Measurements from ENCODE around the gene CCSER2. TPM values are rescaled to one million over a fixed set of nuclear protein-coding genes. Genes with fewer than 3 reads are reported as not detected.
"Not testable (repeated sequence)": the region's sequence is repeated elsewhere in the genome, so short reads cannot be mapped to it uniquely, and the experiment has no call there.

Gene CCSER2
- total RNA-seq, 4 donors from 2014 or later: 33.7 to 63.9 (median 47.5) TPM

DNA sequence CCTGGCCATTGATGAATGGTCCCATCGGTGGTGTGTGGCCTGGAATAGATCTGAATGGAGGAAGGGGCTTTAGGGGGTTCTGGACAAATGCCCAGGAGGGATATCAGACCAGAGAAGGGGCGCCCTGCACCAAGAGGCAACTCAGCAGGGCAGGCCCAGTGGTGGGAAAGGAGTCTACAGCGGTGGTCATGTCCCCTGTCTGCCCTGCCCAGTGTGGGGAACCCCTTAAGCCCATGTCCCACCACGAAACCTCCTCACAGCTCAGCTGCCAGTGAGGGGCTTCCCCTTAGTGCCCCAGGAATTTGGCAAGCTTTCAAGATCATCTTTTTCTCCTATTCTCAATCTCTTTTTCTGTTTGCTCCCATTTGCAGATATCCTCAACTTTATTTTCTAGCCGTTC, 14.1 kb upstream of the CCSER2 start:
- TF ChIP-seq, protein P1, sequence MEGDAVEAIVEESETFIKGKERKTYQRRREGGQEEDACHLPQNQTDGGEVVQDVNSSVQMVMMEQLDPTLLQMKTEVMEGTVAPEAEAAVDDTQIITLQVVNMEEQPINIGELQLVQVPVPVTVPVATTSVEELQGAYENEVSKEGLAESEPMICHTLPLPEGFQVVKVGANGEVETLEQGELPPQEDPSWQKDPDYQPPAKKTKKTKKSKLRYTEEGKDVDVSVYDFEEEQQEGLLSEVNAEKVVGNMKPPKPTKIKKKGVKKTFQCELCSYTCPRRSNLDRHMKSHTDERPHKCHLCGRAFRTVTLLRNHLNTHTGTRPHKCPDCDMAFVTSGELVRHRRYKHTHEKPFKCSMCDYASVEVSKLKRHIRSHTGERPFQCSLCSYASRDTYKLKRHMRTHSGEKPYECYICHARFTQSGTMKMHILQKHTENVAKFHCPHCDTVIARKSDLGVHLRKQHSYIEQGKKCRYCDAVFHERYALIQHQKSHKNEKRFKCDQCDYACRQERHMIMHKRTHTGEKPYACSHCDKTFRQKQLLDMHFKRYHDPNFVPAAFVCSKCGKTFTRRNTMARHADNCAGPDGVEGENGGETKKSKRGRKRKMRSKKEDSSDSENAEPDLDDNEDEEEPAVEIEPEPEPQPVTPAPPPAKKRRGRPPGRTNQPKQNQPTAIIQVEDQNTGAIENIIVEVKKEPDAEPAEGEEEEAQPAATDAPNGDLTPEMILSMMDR (IDR thresholded peaks at IDR 0.05): no peak
- no peak for TF ChIP-seq POLR2A (IDR thresholded peaks at IDR 0.05)
- H3K9me3 ChIP-seq: no peaks in the 10 kb centered on the region
- no peak for DNase-seq
- H3K4me1 ChIP-seq: peaks cover 0 to 3% (median under 1%) of the 10 kb centered on the region in 4 donors
- H3K27me3 ChIP-seq: no peaks in the 10 kb centered on the region
- no peak overlapping the region for H3K27ac ChIP-seq
- no peaks in the 10 kb centered on the region for H3K36me3 ChIP-seq
- H3K4me3 ChIP-seq: no peak overlapping the region

DNA sequence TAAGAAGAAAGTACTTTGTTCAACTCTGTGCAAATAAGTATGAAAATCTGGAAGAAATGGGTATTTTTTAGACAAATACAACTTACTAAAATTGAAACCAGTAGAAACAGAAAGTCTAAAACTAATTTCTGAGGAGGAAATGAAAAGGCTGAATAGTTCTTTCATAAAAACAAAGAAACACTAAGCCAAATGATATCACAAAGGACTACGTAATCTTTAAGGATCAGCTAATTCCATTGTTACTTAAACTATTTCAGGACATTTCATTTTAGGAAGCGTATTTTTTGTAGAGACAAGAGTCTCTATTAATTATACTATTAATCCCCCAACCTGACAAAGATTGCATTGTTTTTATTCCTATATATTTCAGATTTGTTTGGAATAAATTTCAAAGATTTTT, 11.2 kb upstream of the CCSER2 start:
- no peak for DNase-seq
- TF ChIP-seq POLR2A (IDR thresholded peaks at IDR 0.05): no peak
- TF ChIP-seq, protein P1 (IDR thresholded peaks at IDR 0.05): no peak
- Histone ChIP-seq H3K36me3 (no peaks in the 10 kb centered on the region), H3K27ac (no peak overlapping the region), H3K27me3 (no peaks in the 10 kb centered on the region), H3K9me3 (no peaks in the 10 kb centered on the region), H3K4me1 (peaks cover 0 to 3% (median 0%) of the 10 kb centered on the region in 4 donors), H3K4me3 (no peak overlapping the region)

DNA sequence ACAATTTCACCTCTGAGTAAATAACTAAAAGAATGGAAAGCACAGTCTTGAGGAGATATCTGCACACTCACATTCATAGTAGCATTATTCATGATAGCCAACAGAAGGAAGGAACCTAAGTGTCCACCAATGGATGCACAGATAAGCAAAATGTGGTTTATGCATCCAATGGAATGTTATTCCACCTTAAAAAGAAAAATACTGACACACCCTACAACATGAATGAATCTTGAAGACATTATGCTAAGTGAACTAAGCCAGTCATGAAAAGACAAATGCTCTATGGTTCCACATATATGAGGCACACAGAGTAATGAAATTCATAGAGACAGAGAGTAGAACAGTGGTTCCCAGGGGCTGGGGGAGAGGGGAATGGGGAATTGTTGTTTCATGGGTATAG, 6.5 kb upstream of the CCSER2 start:
- Histone ChIP-seq H3K27ac (no peak overlapping the region), H3K9me3 (no peaks in the 10 kb centered on the region), H3K27me3 (no peaks in the 10 kb centered on the region), H3K4me3 (no peak overlapping the region), H3K4me1 (peaks cover 0 to 3% (median 0%) of the 10 kb centered on the region in 4 donors), H3K36me3 (no peaks in the 10 kb centered on the region)
- DNase-seq: no peak
- TF ChIP-seq, protein P1 (IDR thresholded peaks at IDR 0.05): no peak
- TF ChIP-seq POLR2A (IDR thresholded peaks at IDR 0.05): no peak

DNA sequence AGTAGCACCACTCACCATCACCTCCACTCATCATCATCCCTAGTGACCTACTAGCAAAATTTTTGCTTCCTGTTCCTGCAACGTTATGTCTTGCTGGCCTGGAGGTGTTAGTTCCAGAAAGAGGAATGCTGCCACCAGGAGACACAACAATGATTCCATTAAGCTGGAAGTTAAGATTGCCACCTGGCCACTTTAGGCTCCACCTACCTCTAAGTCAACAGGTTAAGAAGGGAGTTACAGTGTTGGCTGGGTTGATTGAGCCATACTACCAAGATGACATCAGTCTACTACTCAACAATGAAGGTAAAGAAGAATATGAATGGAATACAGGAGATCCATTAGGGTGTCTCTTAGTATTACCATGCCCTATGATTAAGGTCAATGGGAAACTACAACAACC, 4.8 kb upstream of the CCSER2 start:
- H3K4me3 ChIP-seq, H3K27me3 ChIP-seq, H3K4me1 ChIP-seq, H3K27ac ChIP-seq, DNase-seq, H3K36me3 ChIP-seq, H3K9me3 ChIP-seq: not testable (repeated sequence)

DNA sequence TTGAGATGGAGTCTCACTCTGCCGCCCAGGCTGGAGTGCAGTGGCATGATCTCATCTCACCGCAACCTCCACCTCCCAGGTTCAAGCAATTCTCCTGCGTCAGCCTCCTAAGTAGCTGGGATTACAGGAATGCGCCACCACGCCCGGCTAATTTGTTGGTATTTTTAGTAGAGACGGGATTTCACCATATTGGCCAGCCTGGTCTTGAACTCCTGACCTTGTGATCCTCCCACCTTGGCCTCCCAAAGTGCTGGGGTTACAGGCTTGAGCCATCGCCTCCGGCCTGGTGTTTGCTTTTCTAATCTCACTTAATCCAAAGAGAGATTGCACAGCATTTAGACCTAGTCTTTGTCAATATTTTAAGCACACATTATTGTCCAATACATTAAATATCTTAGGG, 1.4 kb upstream of the CCSER2 start:
- not testable (repeated sequence) for H3K27ac ChIP-seq, H3K27me3 ChIP-seq, DNase-seq, H3K4me3 ChIP-seq, H3K9me3 ChIP-seq, H3K36me3 ChIP-seq
- peaks cover 0 to 14% (median 2%) of the 10 kb centered on the region in 4 donors for H3K4me1 ChIP-seq

DNA sequence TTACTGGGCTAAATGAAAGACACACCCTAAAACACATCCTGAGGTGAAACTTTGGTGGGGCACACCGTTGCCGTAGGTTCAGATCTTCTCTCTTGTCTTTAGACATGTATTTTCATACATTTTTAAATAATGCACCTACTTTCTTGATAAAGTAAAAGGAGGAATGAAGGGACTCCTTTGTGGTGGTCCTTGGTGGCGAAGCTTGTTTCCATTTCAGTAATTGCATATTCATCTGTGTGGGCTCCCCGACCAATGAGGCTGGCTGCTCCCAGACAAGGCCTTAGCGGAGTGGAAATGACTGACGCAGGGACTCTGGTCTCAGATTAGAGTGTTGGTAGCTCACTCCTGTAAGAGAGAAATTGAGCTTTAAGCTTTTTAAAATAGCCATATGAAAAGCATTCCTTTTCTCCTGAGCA, 815 bp downstream of the CCSER2 start:
- no peaks in the 10 kb centered on the region for H3K27me3 ChIP-seq
- TF ChIP-seq, protein P1 (IDR thresholded peaks at IDR 0.05): no peak
- no peak for TF ChIP-seq POLR2A (IDR thresholded peaks at IDR 0.05)
- H3K4me3 ChIP-seq: peak overlapping the region; percentile 89 to 99 (median 93)
- no peaks in the 10 kb centered on the region for H3K9me3 ChIP-seq
- peak in 2 of 3 donors; percentile 40 to 68 for DNase-seq
- H3K36me3 ChIP-seq: no peaks in the 10 kb centered on the region
- peaks cover 0 to 23% (median 2%) of the 10 kb centered on the region in 4 donors for H3K4me1 ChIP-seq
- H3K27ac ChIP-seq: peak overlapping the region; percentile 97 to 99 (median 98)
